Neural cell (in vitro differentiated cells): ENCODE data around the gene SMAD2. TPM values are rescaled to one million over a fixed set of nuclear protein-coding genes. Genes with fewer than 3 reads are reported as not detected.

Experiments
- H2AFZ ChIP-seq: fragments of 200-600, 300-800 bp; sonication (generic), shearing (Covaris generic); 2 replicates; pipeline ENCODE4 v1.6.0; 2014; ENCODE audit warnings: low read depth, mild to moderate bottlenecking, antibody characterized with exemption, low read length, moderate library complexity
- H3F3A ChIP-seq: fragments of 200-600 bp; shearing (Covaris generic); 2 replicates; pipeline ENCODE4 v1.6.1; 2016; ENCODE audit warnings: mild to moderate bottlenecking, moderate library complexity, mixed read lengths, antibody characterized with exemption, low read length; ENCODE audit not compliant: insufficient read depth, poor library complexity, severe bottlenecking
- H3K27ac ChIP-seq: fragments of 200-600, 300-800 bp; sonication (generic), shearing (Covaris generic); 2 replicates; pipeline ENCODE4 v1.5.1; 2014; ENCODE audit warnings: mild to moderate bottlenecking, low read length, moderate library complexity
- H3K27me3 ChIP-seq: fragments of 300-800, 200-600 bp; sonication (generic), shearing (Covaris generic); 2 replicates; pipeline ENCODE4 v1.6.0; 2014; ENCODE audit warnings: mild to moderate bottlenecking, low read depth, low read length, moderate library complexity; ENCODE audit not compliant: insufficient read depth
- H3K36me3 ChIP-seq: fragments of 300-800, 200-600 bp; sonication (generic), shearing (Covaris generic); 2 replicates; pipeline ENCODE4 v1.5.1; 2014; ENCODE audit warnings: mild to moderate bottlenecking, antibody characterized with exemption, low read length, moderate library complexity; ENCODE audit not compliant: insufficient read depth
- H3K4me2 ChIP-seq: fragments of 300-800, 200-600 bp; sonication (generic), shearing (Covaris generic); 2 replicates; pipeline ENCODE4 v1.6.0; 2014; ENCODE audit warnings: mild to moderate bottlenecking, low read length
- H3K4me3 ChIP-seq: fragments of 300-800, 200-600 bp; sonication (generic), shearing (Covaris generic); 2 replicates; pipeline ENCODE4 v1.5.1; 2014; ENCODE audit warnings: mild to moderate bottlenecking, low read length, moderate library complexity
- H3K79me2 ChIP-seq: fragments of 200-600 bp; shearing (Covaris generic); replicated peaks from 2 replicates; pipeline ENCODE4 v1.6.0; 2014; ENCODE audit warnings: mild to moderate bottlenecking, low read length, moderate library complexity; ENCODE audit not compliant: insufficient read depth
- H3K9ac ChIP-seq: fragments of 300-800, 200-600 bp; sonication (generic), shearing (Covaris generic); 2 replicates; pipeline ENCODE4 v1.6.1; 2016; ENCODE audit warnings: mild to moderate bottlenecking, low read length, mixed read lengths
- H3K9me2 ChIP-seq: fragments of 200-600 bp; shearing (Covaris generic); 2 replicates; pipeline ENCODE4 v1.6.1; 2016; ENCODE audit warnings: mild to moderate bottlenecking, low read length, mixed read lengths; ENCODE audit not compliant: insufficient read depth
- H3K9me3 ChIP-seq: fragments of 200-600, 300-800 bp; sonication (generic), shearing (Covaris generic); 2 replicates; pipeline ENCODE4 v1.6.1; 2016; ENCODE audit warnings: mild to moderate bottlenecking, mixed run types, low read length, moderate library complexity, mixed read lengths
- H4K20me1 ChIP-seq: fragments of 200-600 bp; shearing (Covaris generic); 2 replicates; pipeline ENCODE4 v1.6.1; 2016; ENCODE audit warnings: mild to moderate bottlenecking, mixed run types; ENCODE audit not compliant: insufficient read depth
- CTCF ChIP-seq: fragments of 450-650 bp; IDR thresholded peaks from 2 replicates; pipeline ENCODE4 v1.5.1; 2014; ENCODE audit warnings: antibody characterized with exemption, mild to moderate bottlenecking, moderate library complexity; ENCODE audit not compliant: poor library complexity, severe bottlenecking
- EP300 ChIP-seq: fragments of 450-650 bp; conservative IDR thresholded peaks from 2 replicates; pipeline ENCODE4 v1.6.1; 2014; ENCODE audit warnings: antibody characterized with exemption, mild to moderate bottlenecking, moderate library complexity; ENCODE audit not compliant: poor library complexity, severe bottlenecking
- EZH2 ChIP-seq: fragments of 200-600, 300-800 bp; shearing (Covaris generic), sonication (generic); IDR thresholded peaks from 2 replicates; pipeline ENCODE4 v1.6.1; 2014; ENCODE audit warnings: antibody characterized with exemption, low read length, borderline replicate concordance, mild to moderate bottlenecking; ENCODE audit not compliant: insufficient read depth, poor library complexity, severe bottlenecking
- MXI1 ChIP-seq: fragments of 450-650 bp; conservative IDR thresholded peaks from 2 replicates; pipeline ENCODE4 v1.6.1; 2014; ENCODE audit warnings: antibody characterized with exemption, mild to moderate bottlenecking; ENCODE audit not compliant: poor library complexity, severe bottlenecking
- POLR2AphosphoS5 ChIP-seq: IDR thresholded peaks from 2 replicates; pipeline ENCODE4 v1.6.1; 2012
- RAD21 ChIP-seq: fragments of 450-650 bp; conservative IDR thresholded peaks from 2 replicates; pipeline ENCODE4 v1.6.1; 2014; ENCODE audit warnings: antibody characterized with exemption, mild to moderate bottlenecking, moderate library complexity
- REST ChIP-seq: IDR thresholded peaks from 2 replicates; pipeline ENCODE4 v1.6.1; 2012; ENCODE audit warnings: borderline replicate concordance
- SMC3 ChIP-seq: fragments of 450-650 bp; conservative IDR thresholded peaks from 2 replicates; pipeline ENCODE4 v1.6.1; 2014; ENCODE audit warnings: antibody characterized with exemption, mild to moderate bottlenecking, moderate library complexity; ENCODE audit not compliant: poor library complexity
- TAF1 ChIP-seq: IDR thresholded peaks from 2 replicates; pipeline ENCODE4 v1.6.1; 2012; ENCODE audit warnings: low read depth
- polyA plus RNA-seq: library from polyadenylated mRNA; depleted of rRNA; stranded (reverse); fragments of >200 nt; gene quantifications from 2 replicates; pipeline ENCODE4 v1.2.3, GENCODE V29; 2014

SMAD2 gene
- polyA plus RNA-seq, 1 donor from 2014 or later: 64.7 TPM

- Histone ChIP-seq H3K9me3 (no peaks in the 10 kb centered on the region), H3K36me3 (no peaks in the 10 kb centered on the region), H3K9ac (no peak overlapping the region), H3K9me2 (no peaks in the 10 kb centered on the region), H3K27me3 (no peaks in the 10 kb centered on the region), H3K27ac (no peak overlapping the region), H3F3A (no peaks in the 10 kb centered on the region), H2AFZ (no peak overlapping the region), H3K4me2 (no peak overlapping the region), H3K4me3 (no peak overlapping the region), H4K20me1 (no peaks in the 10 kb centered on the region), H3K79me2 (no peaks in the 10 kb centered on the region)
- TF ChIP-seq EZH2 (no peak), TAF1 (no peak), SMC3 (no peak), EP300 (no peak), MXI1 (no peak), REST (no peak), POLR2AphosphoS5 (no peak), RAD21 (no peak), CTCF (no peak)
Measured at GRCh38 chr18:47936952-47937351, 6.5 kb upstream of the SMAD2 start.

GRCh38 chr18:47935321-47936055, 5.0 kb upstream of the SMAD2 start:
- H3K9me2 ChIP-seq: no peaks in the 10 kb centered on the region
- no peaks in the 10 kb centered on the region for H3F3A ChIP-seq
- H3K27me3 ChIP-seq: no peaks in the 10 kb centered on the region
- no peak for TF ChIP-seq MXI1
- TF ChIP-seq EP300: no peak
- TF ChIP-seq TAF1: no peak
- no peak for TF ChIP-seq RAD21
- TF ChIP-seq SMC3: no peak
- TF ChIP-seq REST: no peak
- no peak for TF ChIP-seq POLR2AphosphoS5
- TF ChIP-seq CTCF: no peak
- no peak for TF ChIP-seq EZH2
- H3K9me3 ChIP-seq: no peaks in the 10 kb centered on the region
- no peak overlapping the region for H3K4me2 ChIP-seq
- H2AFZ ChIP-seq: no peak overlapping the region
- H3K4me3 ChIP-seq: no peak overlapping the region
- H3K9ac ChIP-seq: no peak overlapping the region
- H3K27ac ChIP-seq: no peak overlapping the region
- no peaks in the 10 kb centered on the region for H3K36me3 ChIP-seq
- H3K79me2 ChIP-seq: no peaks in the 10 kb centered on the region
- H4K20me1 ChIP-seq: no peaks in the 10 kb centered on the region
